Hepatocyte (in vitro differentiated cells): Measurements from ENCODE around the gene RNF112. TPM values are rescaled to one million over a fixed set of nuclear protein-coding genes. Genes with fewer than 3 reads are reported as not detected.

ENCODE experiments used
- DNase-seq: peaks from one replicate; pipeline ENCODE4 v3.0.0-alpha.2; 2016; ENCODE audit warnings: low spot score
- H2AFZ ChIP-seq: fragments of 200-600 bp; sonication (generic); 2 replicates; pipeline ENCODE4 v1.6.0; 2016; ENCODE audit warnings: antibody characterized with exemption, mild to moderate bottlenecking
- H3K27ac ChIP-seq: fragments of 200-600 bp; sonication (generic); 2 replicates; pipeline ENCODE4 v1.5.1; 2016; ENCODE audit warnings: mild to moderate bottlenecking
- H3K27me3 ChIP-seq: fragments of 200-600 bp; sonication (generic); 2 replicates; pipeline ENCODE4 v1.6.1; 2016
- H3K36me3 ChIP-seq: fragments of 200-600 bp; sonication (generic); replicated peaks from 2 replicates; pipeline ENCODE4 v1.5.1; 2016; ENCODE audit warnings: low read depth; ENCODE audit not compliant: insufficient read depth
- H3K4me1 ChIP-seq: fragments of 200-600 bp; sonication (generic); 2 replicates; pipeline ENCODE4 v1.5.1; 2016; ENCODE audit warnings: mild to moderate bottlenecking, moderate library complexity; ENCODE audit not compliant: insufficient read depth
- H3K4me2 ChIP-seq: fragments of 200-600 bp; sonication (generic); 2 replicates; pipeline ENCODE4 v1.6.0; 2016
- H3K4me3 ChIP-seq: fragments of 200-600 bp; sonication (generic); 2 replicates; pipeline ENCODE4 v1.5.1; 2016; ENCODE audit warnings: mild to moderate bottlenecking
- H3K79me2 ChIP-seq: fragments of 200-600 bp; sonication (generic); 2 replicates; pipeline ENCODE4 v1.6.0; 2017; ENCODE audit warnings: mild to moderate bottlenecking
- H3K9me2 ChIP-seq: fragments of 200-600 bp; sonication (generic); replicated peaks from 2 replicates; pipeline ENCODE4 v1.6.0; 2017; ENCODE audit warnings: mild to moderate bottlenecking; ENCODE audit not compliant: insufficient read depth
- H3K9me3 ChIP-seq: fragments of 200-600 bp; sonication (generic); 2 replicates; pipeline ENCODE4 v1.5.1; 2016; ENCODE audit warnings: low read depth, mild to moderate bottlenecking
- H4K20me1 ChIP-seq: fragments of 200-600 bp; sonication (generic); 2 replicates; pipeline ENCODE4 v1.6.0; 2016; ENCODE audit warnings: mild to moderate bottlenecking; ENCODE audit not compliant: insufficient read depth, poor library complexity, severe bottlenecking
- CTCF ChIP-seq: fragments of 200-600 bp; sonication (generic); IDR thresholded peaks from 2 replicates; pipeline ENCODE4 v1.5.1; 2016; ENCODE audit warnings: antibody characterized with exemption, mild to moderate bottlenecking; ENCODE audit not compliant: poor library complexity
- EZH2 ChIP-seq: fragments of 200-600 bp; sonication (generic); IDR thresholded peaks from 2 replicates; pipeline ENCODE4 v1.6.1; 2016; ENCODE audit warnings: antibody characterized with exemption, mild to moderate bottlenecking, borderline replicate concordance
- EZH2phosphoT487 ChIP-seq: fragments of 200-600 bp; sonication (generic); IDR thresholded peaks from one replicate; pipeline ENCODE4 v1.6.1; 2018; ENCODE audit warnings: antibody characterized with exemption, mild to moderate bottlenecking, low read depth, moderate library complexity; ENCODE audit not compliant: unreplicated experiment, severe bottlenecking
- WGBS: methylation state at CpG from one replicate; pipeline ENCODE4 v1.1.6; 2016; ENCODE audit warnings: low lambda C conversion rate; ENCODE audit errors: missing lambda C conversion rate; 5-methylcytosine and 5-hydroxymethylcytosine counted together
- polyA plus RNA-seq: library from polyadenylated mRNA; unstranded; fragments of >200 nt; fragmentation: Nextera tagmentation; extraction: Ambion mirVana; gene quantifications from 2 replicates; pipeline ENCODE4 v1.2.1, GENCODE V29; 2016
- total RNA-seq: library from RNA; depleted of rRNA; stranded (reverse); fragments of >200 nt; gene quantifications from 2 replicates; pipeline ENCODE4 v1.2.3, GENCODE V29; 2014

The RNF112 gene
- total and polyA plus RNA-seq, 2 experiments from 2014 or later = 7.8 to 8.6 TPM

DNA sequence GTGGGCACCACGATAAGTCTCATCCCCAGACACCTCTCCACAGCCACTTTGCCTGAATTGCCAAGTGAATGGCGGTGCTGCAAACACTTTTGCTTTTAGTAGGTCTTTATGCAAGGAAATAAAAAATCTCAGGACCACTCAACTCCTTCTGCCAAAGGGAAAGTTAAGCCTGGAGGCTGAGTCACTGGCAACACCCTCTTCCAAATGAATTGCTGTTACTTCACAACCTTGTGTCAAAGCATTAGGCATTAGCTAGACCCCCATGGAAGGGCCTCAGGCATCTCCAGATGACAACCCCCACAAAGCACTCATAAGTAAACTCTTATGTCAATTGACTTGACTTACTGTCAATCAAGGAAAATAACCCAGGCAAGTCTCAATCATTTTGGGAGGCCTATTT lies 43.0 kb downstream of the RNF112 start:
- Histone ChIP-seq H3K27ac (no peak overlapping the region), H3K4me1 (peaks cover 8% of the 10 kb centered on the region), H3K27me3 (no peaks in the 10 kb centered on the region), H3K4me2 (no peak overlapping the region), H2AFZ (no peak overlapping the region), H3K36me3 (no peaks in the 10 kb centered on the region), H3K9me2 (no peaks in the 10 kb centered on the region), H3K9me3 (no peaks in the 10 kb centered on the region), H3K4me3 (no peak overlapping the region), H4K20me1 (no peaks in the 10 kb centered on the region), H3K79me2 (no peaks in the 10 kb centered on the region)
- 80% methylated on average over 2 of the region's 2 CpGs for WGBS
- no peak for TF ChIP-seq EZH2phosphoT487
- no peak for TF ChIP-seq EZH2
- TF ChIP-seq CTCF = no peak
- DNase-seq = no peak

GRCh38 chr17:19456016-19456927 lies 45.2 kb downstream of the RNF112 start:
- H3K9me3 ChIP-seq = no peaks in the 10 kb centered on the region

DNA sequence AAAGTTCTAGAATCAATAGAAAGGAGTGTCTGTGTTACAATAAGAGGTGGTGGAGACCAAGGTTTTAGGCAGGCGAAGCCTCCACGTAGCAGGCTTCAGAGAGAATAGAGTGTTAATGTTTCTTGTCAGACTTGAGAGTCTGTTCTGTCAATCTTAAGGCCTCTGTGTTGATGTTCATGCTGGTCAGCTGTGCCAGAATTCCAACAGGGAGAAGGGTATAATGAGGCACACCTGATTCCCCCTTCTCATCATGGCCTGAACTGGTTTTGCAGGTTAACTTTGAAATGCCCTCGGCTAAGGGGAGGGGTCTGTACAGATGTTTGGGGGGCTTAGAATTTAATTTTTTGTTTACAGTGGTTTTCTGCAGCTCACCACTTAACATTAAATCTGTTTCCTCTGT lies 46.0 kb downstream of the RNF112 start:
- Histone ChIP-seq H2AFZ (no peak overlapping the region), H3K4me2 (no peak overlapping the region), H3K79me2 (no peaks in the 10 kb centered on the region), H4K20me1 (no peaks in the 10 kb centered on the region), H3K9me2 (no peaks in the 10 kb centered on the region), H3K27me3 (no peaks in the 10 kb centered on the region), H3K9me3 (no peaks in the 10 kb centered on the region), H3K4me1 (no peaks in the 10 kb centered on the region), H3K36me3 (no peaks in the 10 kb centered on the region), H3K4me3 (no peak overlapping the region), H3K27ac (no peak overlapping the region)
- no peak for TF ChIP-seq EZH2
- no peak for TF ChIP-seq EZH2phosphoT487
- TF ChIP-seq CTCF = no peak
- WGBS = 77% methylated on average over 3 of the region's 3 CpGs
- no peak for DNase-seq

More at GRCh38 chr17:19456016-19456927, 45.2 kb downstream of the RNF112 start:
- Histone ChIP-seq H3K4me2 (no peak overlapping the region), H3K4me3 (no peak overlapping the region), H3K9me2 (no peaks in the 10 kb centered on the region), H3K27me3 (no peaks in the 10 kb centered on the region), H3K36me3 (no peaks in the 10 kb centered on the region), H4K20me1 (no peaks in the 10 kb centered on the region), H3K4me1 (no peaks in the 10 kb centered on the region), H2AFZ (no peak overlapping the region), H3K27ac (no peak overlapping the region), H3K79me2 (no peaks in the 10 kb centered on the region)
- WGBS = 73% methylated on average over 6 of the region's 6 CpGs
- no peak for TF ChIP-seq EZH2phosphoT487
- TF ChIP-seq EZH2 = no peak
- TF ChIP-seq CTCF = no peak
- DNase-seq = no peak
